Measurements from ENCODE around the gene PSEN1. TPM values are rescaled to one million over a fixed set of nuclear protein-coding genes. Genes with fewer than 3 reads are reported as not detected.

PSEN1 gene
- polyA plus RNA-seq, 1 of the 3 experiments (the other 2 are of a cell fraction) = 9.0 TPM

DNA sequence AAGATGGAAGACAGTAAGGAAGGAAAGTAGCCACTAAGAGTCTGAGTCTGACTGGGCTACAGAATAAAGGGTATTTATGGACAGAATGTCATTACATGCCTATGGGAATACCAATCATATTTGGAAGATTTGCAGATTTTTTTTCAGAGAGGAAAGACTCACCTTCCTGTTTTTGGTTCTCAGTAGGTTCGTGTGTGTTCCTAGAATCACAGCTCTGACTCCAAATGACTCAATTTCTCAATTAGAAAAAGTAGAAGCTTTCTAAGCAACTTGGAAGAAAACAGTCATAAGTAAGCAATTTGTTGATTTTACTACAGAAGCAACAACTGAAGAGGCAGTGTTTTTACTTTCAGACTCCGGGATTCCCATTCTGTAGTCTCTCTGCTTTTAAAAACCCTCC lies 85.6 kb downstream of the PSEN1 start:
- Histone ChIP-seq H3K27ac (ENCODE audit: low read depth in 2 of 2, low read length in 1 of 2) (no peak overlapping the region), H3K9me2 (no peaks in the 10 kb centered on the region), H4K20me1 (ENCODE audit: insufficient read depth) (no peaks in the 10 kb centered on the region), H3K9me3 (no peaks in the 10 kb centered on the region), H2AFZ (ENCODE audit: low read depth) (no peak overlapping the region), H3K27me3 (ENCODE audit: insufficient read depth) (no peaks in the 10 kb centered on the region), H3K36me3 (replicated peaks in 1 of 2; ENCODE audit: control insufficient read depth in 1 of 2, insufficient read depth in 2 of 2, low read length in 1 of 2) (peaks cover 28 to 48% of the 10 kb centered on the region in 2 experiments), H3K9ac (no peak overlapping the region), H3K4me3 (ENCODE audit: low read depth in 2 of 2, low read length in 1 of 2) (no peak overlapping the region), H3F3A (replicated peaks; ENCODE audit: insufficient read depth) (no peaks in the 10 kb centered on the region), H3K4me1 (ENCODE audit: control insufficient read depth in 1 of 2, insufficient read depth in 2 of 2, low read depth in 1 of 2, low read length in 1 of 2) (no peaks in the 10 kb centered on the region; a peak in 1 of 4 replicates), H3K79me2 (ENCODE audit: insufficient read depth) (no peaks in the 10 kb centered on the region), H3K4me2 (no peak overlapping the region)
- POLR2A ChIA-PET = no interaction called here
- DNase-seq = no peak
- 68% methylated on average over 2 of the region's 2 CpGs for WGBS (ENCODE audit: low lambda C conversion rate)
- TF ChIP-seq, protein P1, sequence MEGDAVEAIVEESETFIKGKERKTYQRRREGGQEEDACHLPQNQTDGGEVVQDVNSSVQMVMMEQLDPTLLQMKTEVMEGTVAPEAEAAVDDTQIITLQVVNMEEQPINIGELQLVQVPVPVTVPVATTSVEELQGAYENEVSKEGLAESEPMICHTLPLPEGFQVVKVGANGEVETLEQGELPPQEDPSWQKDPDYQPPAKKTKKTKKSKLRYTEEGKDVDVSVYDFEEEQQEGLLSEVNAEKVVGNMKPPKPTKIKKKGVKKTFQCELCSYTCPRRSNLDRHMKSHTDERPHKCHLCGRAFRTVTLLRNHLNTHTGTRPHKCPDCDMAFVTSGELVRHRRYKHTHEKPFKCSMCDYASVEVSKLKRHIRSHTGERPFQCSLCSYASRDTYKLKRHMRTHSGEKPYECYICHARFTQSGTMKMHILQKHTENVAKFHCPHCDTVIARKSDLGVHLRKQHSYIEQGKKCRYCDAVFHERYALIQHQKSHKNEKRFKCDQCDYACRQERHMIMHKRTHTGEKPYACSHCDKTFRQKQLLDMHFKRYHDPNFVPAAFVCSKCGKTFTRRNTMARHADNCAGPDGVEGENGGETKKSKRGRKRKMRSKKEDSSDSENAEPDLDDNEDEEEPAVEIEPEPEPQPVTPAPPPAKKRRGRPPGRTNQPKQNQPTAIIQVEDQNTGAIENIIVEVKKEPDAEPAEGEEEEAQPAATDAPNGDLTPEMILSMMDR (IDR thresholded peaks at IDR 0.05) = no peak
- no peak for TF ChIP-seq FOXM1 (IDR thresholded peaks at IDR 0.05; ENCODE audit: low read depth)
- TF ChIP-seq, protein P2, sequence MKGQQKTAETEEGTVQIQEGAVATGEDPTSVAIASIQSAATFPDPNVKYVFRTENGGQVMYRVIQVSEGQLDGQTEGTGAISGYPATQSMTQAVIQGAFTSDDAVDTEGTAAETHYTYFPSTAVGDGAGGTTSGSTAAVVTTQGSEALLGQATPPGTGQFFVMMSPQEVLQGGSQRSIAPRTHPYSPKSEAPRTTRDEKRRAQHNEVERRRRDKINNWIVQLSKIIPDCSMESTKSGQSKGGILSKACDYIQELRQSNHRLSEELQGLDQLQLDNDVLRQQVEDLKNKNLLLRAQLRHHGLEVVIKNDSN (IDR thresholded peaks at IDR 0.05; ENCODE audit: borderline replicate concordance, low read depth) = no peak
- TF ChIP-seq CHD2 (IDR thresholded peaks at IDR 0.05; ENCODE audit: low read length, partially characterized antibody) = no peak
- no peak for TF ChIP-seq RFX5 (IDR thresholded peaks at IDR 0.05; ENCODE audit: low read length)
- no peak for TF ChIP-seq NRF1 (IDR thresholded peaks at IDR 0.05; ENCODE audit: low read depth, low read length)
- no peak for TF ChIP-seq FOXJ3 (CRISPR knock-in tag; IDR thresholded peaks at IDR 0.05)
- CTCF ChIA-PET = interaction anchor here (0.6 kb wide), 1 partner anchor 464 kb away, joined by 3 read pairs; no protein-coding TSS in a partner anchor

DNA sequence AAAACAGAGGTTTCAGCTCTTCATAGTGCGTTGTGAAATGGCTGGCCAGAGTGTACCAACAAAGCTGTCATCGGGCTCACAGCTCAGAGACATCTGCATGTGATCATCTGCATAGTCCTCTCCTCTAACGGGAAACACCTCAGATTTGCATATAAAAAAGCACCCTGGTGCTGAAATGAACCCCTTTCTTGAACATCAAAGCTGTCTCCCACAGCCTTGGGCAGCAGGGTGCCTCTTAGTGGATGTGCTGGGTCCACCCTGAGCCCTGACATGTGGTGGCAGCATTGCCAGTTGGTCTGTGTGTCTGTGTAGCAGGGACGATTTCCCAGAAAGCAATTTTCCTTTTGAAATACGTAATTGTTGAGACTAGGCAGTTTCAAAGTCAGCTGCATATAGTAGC lies 86.7 kb downstream of the PSEN1 start:
- no peak overlapping the region for H3K27ac ChIP-seq (ENCODE audit: low read depth in 2 of 2, low read length in 1 of 2)
- H4K20me1 ChIP-seq (ENCODE audit: insufficient read depth) = no peaks in the 10 kb centered on the region
- H3K4me3 ChIP-seq (ENCODE audit: low read depth in 2 of 2, low read length in 1 of 2) = no peak overlapping the region
- no peak for DNase-seq
- H3K9me2 ChIP-seq = no peaks in the 10 kb centered on the region
- TF ChIP-seq, protein P3, sequence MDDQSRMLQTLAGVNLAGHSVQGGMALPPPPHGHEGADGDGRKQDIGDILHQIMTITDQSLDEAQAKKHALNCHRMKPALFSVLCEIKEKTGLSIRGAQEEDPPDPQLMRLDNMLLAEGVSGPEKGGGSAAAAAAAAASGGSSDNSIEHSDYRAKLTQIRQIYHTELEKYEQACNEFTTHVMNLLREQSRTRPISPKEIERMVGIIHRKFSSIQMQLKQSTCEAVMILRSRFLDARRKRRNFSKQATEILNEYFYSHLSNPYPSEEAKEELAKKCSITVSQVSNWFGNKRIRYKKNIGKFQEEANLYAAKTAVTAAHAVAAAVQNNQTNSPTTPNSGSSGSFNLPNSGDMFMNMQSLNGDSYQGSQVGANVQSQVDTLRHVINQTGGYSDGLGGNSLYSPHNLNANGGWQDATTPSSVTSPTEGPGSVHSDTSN (IDR thresholded peaks at IDR 0.05) = no peak
- no peaks in the 10 kb centered on the region for H3K27me3 ChIP-seq (ENCODE audit: insufficient read depth)
- peaks cover 0 to 7% of the 10 kb centered on the region in 2 experiments; a peak in 2 of 4 replicates for H3K4me1 ChIP-seq (ENCODE audit: control insufficient read depth in 1 of 2, insufficient read depth in 2 of 2, low read depth in 1 of 2, low read length in 1 of 2)
- H3K9ac ChIP-seq = no peak overlapping the region
- 89% methylated on average over 4 of the region's 5 CpGs for WGBS (ENCODE audit: low lambda C conversion rate)
- peaks cover 6% of the 10 kb centered on the region for H3F3A ChIP-seq (replicated peaks; ENCODE audit: insufficient read depth)
- no peak overlapping the region for H3K4me2 ChIP-seq
- H3K9me3 ChIP-seq = no peaks in the 10 kb centered on the region
- no peak overlapping the region for H2AFZ ChIP-seq (ENCODE audit: low read depth)
- CTCF ChIA-PET = no interaction called here
- H3K79me2 ChIP-seq (ENCODE audit: insufficient read depth) = no peaks in the 10 kb centered on the region
- POLR2A ChIA-PET = no interaction called here
- peaks cover 21 to 41% of the 10 kb centered on the region in 2 experiments for H3K36me3 ChIP-seq (replicated peaks in 1 of 2; ENCODE audit: control insufficient read depth in 1 of 2, insufficient read depth in 2 of 2, low read length in 1 of 2)
